Renal pelvis (tissue), 4 donors: Measurements from ENCODE around the gene NAT14. TPM values are rescaled to one million over a fixed set of nuclear protein-coding genes. Genes with fewer than 3 reads are reported as not detected.
A peak's percentile ranks its signal among the peaks of the same experiment; 100 is the strongest.
"Not testable (repeated sequence)": the region's sequence is repeated elsewhere in the genome, so short reads cannot be mapped to it uniquely, and the experiment has no call there.

ENCODE experiments used
- DNase-seq: peaks from one replicate; pipeline ENCODE4 v3.0.0-alpha.2; 2013
- polyA plus RNA-seq, 3 donors: library from polyadenylated mRNA; unstranded; fragments of 120-200 nt; gene quantifications; one replicate each; pipeline ENCODE4 v1.2.1, GENCODE V29; 2013; ENCODE audit not compliant: insufficient read length in 3 of 3

Gene NAT14
- polyA plus RNA-seq, 3 donors = 45.7 to 58.9 (median 58.8) TPM

DNA sequence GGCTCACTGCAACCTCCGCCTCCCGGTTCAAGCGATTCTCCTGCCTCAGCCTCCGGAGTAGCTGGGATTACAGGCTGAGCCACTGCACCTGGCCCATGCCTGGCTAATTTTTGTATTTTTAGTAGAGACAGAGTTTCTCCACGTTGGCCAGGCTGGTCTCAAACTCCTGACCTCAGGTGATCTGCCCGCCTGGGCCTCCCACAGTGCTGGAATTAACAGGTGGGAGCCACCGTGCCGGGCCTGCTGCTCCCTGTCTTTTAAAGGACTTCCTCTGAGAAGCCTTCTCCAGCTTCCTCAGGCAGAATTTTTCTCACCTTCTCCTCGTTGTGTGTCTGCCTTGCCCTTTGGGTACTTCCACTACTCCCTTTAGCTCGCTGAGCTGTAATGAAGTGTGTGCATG is 11.8 kb downstream of the NAT14 start:
- not testable (repeated sequence) for DNase-seq

GRCh38 chr19:55497763-55498162 is 12.8 kb downstream of the NAT14 start:
- no peak for DNase-seq

DNA sequence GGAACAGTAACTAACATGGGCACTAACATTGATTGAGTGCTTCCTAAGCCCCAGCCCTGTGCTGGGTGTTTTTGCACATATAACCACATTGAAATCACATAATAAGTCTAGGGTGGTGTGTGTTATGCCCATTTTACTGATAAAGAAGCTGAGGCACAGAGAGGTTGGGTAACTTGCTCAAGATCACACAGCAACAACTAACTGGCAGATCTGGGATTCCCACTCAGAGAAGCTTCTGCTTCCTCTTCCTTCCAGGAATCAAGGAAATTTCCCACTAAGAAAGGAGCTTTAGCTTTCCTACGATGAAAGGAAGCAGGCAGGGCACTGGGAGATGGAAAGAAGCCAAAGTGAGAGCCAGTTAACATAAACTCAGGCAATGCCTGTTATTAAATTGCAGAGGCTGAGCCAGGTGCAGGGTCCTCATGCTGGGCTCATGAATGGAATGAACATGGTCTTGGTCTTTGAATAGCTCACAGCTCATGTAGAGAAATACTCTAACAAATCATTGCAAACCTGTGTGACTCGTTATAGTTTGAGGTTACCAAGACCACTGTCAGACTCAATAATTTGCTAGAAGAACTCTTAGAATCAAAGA is 13.4 kb downstream of the NAT14 start:
- DNase-seq = no peak

GRCh38 chr19:55500368-55500952 is 15.5 kb downstream of the NAT14 start:
- DNase-seq = no peak

GRCh38 chr19:55502197-55502952 is 17.4 kb downstream of the NAT14 start:
- no peak for DNase-seq

DNA sequence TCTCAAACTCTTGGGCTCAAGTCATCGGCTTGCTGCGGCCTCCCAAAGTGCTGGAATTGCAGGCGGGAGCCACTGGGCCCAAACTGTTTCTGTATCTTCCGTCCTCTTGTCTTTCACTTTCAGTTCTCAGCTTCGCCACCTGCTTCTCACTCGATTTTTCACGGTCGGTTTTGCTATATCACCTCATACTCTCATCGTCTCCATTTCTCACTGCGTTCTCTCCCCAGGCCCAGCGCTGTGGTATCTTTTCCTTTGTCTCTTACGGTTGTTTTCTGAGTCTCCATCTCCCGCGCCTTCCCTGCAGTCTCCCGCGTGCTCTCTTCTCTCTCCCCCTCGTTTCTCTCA is 18.1 kb downstream of the NAT14 start:
- no peak for DNase-seq

GRCh38 chr19:55503502-55504251 is 18.7 kb downstream of the NAT14 start:
- DNase-seq = peak; percentile 89

GRCh38 chr19:55504252-55504603 is 19.2 kb downstream of the NAT14 start:
- no peak for DNase-seq

GRCh38 chr19:55504981-55505380 is 20.0 kb downstream of the NAT14 start:
- no peak for DNase-seq

- DNase-seq = no peak
Observed at GRCh38 chr19:55508120-55508519, 23.1 kb downstream of the NAT14 start.

DNA sequence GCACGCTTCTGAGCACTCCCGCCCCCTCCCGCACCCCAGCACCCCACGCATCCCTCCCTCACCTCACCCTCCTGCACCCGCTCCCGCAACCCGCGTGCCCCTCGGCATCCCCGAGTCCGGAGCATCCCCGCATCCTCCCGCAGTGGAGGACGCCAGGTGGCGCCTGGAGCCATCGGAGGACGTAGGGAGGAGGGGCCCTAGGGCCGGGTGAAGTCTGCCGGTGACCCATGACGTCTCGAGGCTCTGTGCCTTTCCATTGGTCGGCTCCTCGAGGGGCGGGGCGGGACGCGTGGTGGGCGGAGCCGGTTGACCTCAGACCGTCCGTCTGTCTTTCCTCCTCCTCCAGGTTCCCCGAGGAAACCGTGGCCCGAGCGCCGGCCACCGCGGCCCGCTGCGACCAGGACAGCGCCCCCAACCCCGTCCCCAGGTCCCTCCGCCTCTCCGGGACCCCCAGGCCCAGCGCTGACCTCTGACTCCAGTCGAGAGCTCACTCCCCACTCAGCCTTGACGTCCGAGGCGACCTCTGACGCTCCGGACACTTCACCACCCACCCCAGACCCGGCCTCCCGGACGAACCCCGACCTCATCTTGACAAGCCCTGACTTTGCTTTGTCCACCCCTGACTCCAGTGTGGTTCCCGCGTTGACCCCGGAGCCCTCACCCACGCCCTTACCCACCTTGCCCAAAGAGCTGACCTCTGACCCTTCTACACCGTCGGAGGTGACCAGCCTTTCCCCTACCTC is 32.1 kb downstream of the NAT14 start:
- peak; percentile 90 for DNase-seq

GRCh38 chr19:55519451-55520311 is 34.7 kb downstream of the NAT14 start:
- no peak for DNase-seq

DNA sequence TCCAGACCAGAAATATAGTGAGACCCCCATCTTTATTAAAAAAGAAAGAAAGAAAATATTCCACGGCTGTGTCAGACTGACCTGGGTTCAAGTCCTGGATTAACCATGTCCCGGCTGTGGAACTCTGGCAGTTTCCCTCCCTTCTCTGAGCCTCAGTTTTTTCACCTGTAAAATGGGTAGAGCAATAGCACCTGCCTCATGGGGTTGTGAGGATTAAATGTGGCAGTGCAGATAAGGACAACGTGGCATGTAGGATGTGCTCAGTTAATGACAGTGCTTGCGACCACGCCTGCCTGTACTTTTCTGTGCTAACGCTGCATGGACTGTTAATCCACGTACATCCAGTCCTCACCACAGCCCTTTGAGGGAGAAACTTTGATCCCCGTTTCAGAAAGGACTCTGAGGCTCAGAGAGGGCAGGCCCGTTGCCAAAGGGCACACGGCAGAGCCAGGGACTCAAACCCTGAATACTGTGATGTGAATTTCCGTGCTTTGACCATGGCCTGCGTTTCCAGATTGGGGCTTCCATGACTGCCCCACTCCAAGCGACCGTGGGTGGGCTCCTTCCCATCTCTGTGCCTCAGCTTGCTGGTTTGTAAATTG is 35.8 kb downstream of the NAT14 start:
- DNase-seq = no peak

DNA sequence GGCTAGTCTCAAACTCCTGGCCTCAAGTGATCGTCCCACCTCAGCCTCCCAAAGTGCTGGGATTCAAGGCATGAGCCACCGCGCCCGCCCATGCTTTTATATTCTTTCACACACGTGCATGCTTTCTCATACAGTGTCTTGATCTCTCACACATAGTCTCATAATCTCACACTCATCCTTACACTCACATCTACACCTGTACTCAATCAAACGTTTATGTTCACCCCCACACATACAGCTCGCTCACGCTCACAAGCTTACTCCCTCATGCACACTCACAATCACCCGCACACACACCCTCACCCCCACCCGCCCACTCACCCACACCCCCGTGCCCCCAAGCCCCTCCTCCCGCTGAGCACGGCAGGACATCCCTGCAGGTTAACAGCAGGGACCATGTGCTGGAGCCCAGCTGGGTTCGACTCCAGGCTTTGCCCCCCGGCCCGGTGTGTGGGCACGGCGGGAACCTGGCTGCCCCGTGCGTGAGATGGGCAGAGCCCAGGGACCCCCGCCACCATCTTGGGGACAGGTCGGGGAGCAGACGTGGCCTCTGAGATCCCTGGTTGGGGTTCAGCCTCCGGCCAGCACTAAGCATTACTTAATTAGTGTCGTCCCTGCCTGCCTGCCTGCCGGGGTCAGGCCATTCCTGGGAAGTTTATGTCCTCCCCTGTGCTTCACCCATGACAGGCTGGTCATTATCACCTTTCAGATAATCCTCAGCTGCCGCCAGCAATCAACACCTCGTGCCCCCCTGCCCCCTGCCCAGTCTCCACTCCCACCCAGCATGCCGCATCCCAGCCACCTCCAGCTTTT is 40.5 kb downstream of the NAT14 start:
- DNase-seq = peak; percentile 50

- peak; percentile 66 for DNase-seq
Observed at GRCh38 chr19:55526216-55527196, 41.5 kb downstream of the NAT14 start.

DNA sequence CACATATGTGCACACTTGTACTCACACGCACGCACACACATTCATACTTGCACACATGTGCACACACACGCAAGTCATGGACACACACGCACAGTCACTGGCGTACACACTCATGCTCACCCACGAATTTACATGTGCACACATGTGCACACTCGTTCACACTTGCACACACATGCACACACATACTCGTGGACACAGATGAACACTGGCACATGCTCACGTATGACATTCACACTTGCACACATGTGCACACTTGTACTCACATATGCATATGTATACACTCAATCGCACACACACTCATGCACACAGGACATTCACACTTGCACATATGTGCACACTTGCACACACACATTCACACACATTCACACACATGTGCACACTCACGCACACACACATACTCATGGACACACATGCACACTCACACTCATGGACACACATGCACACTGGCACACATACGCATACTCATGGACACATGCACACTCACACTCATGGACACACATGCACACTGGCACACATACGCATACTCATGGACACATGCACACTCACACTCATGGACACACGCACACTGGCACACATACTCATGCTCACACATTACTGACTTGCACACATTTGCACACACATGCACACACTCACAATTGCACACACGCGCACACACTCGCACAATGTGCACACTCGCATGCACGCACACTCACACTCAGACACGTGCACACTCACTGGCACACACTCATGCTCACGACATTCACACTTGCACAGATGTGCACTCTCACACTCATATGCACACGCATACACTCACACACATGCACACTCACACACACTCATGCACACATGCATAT is 42.4 kb downstream of the NAT14 start:
- no peak for DNase-seq

DNA sequence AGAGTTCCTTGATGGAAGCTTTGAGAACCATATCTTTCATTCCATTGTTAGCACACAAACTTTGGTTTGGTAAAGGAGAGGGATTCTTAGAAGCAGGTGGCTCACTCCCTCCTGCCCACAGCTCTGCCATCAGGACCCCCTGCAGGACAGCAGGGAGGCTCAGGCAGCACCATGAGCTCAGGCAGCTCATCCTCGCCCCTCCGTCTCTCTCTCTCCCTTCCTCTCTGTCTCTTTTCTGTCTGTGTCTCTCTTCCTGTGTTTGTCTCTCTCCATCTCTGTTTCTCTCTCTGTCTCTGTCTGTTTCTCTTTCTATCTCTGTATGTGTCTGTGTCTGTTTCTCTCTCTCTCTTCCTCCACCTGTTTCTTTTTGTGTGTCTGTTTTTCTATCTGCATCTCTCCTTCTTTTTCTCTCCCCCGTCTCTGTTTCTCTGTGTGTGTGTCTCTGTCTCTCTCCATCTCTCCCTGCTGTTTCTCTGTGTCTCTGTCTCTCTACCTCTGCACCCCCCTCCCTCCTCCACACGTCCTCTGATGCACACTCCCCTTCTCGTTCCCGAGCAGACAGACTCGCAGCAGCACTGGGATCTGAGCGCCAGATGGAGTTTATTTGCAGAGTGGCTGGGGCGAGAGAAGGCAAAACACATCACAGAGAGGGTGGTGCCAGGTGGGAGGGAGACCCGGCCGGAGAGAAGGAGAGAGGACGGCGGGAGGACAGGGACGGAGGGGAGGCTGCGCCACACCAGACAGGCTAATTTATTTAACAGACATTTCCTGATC is 43.2 kb downstream of the NAT14 start:
- no peak for DNase-seq
